PC-9 (cell line): ENCODE results near the gene CARMIL1. TPM values are rescaled to one million over a fixed set of nuclear protein-coding genes. Genes with fewer than 3 reads are reported as not detected.

Experiments
- BruUV-seq: library from RNA; stranded (reverse); fragments of 400-500 nt; replicated peaks from 2 replicates; lab custom pipeline; 2021; lab: Mats Ljungman, UMichigan
- CTCF ChIA-PET: fragments of 300-600 bp; sonication (Branson Sonifier 250); formaldehyde crosslinking; loops from one replicate; lab custom pipeline; 2022; ENCODE audit warnings: antibody characterized with exemption; lab: Charles Lee
- POLR2A ChIA-PET: fragments of 300-600 bp; sonication (Branson Sonifier 250); formaldehyde crosslinking; loops from one replicate; lab custom pipeline; 2022; ENCODE audit warnings: antibody characterized with exemption; ENCODE audit not compliant: unreplicated experiment; lab: Charles Lee
- DNase-seq, 2 experiments: peaks; one replicate each; pipeline versions ENCODE4 v3.0.0 to v3.0.0-alpha.2; 2015 to 2022; ENCODE audit warnings: mixed read lengths in 1 of 2
- H2AFZ ChIP-seq: fragments of 200-600 bp; sonication (generic); 2 replicates; pipeline ENCODE4 v1.8.1; 2017; ENCODE audit warnings: antibody characterized with exemption
- H3F3A ChIP-seq: fragments of 200-600 bp; sonication (generic); 2 replicates; pipeline ENCODE4 v1.8.1; 2017; ENCODE audit warnings: antibody characterized with exemption, mild to moderate bottlenecking, low read depth; ENCODE audit not compliant: insufficient read depth
- H3K27ac ChIP-seq: fragments of 200-600 bp; sonication (generic); 2 replicates; pipeline ENCODE4 v1.6.1; 2016; ENCODE audit warnings: mixed run types
- H3K27me3 ChIP-seq: fragments of 200-600 bp; sonication (generic); 2 replicates; pipeline ENCODE4 v1.6.1; 2016; ENCODE audit warnings: low read depth, mixed run types; ENCODE audit not compliant: insufficient read depth
- H3K36me3 ChIP-seq: fragments of 200-600 bp; sonication (generic); 2 replicates; pipeline ENCODE4 v1.6.1; 2016; ENCODE audit warnings: low read depth, mixed run types
- H3K4me1 ChIP-seq: fragments of 200-600 bp; sonication (generic); replicated peaks from 2 replicates; pipeline ENCODE4 v1.6.1; 2016; ENCODE audit warnings: mixed run types; ENCODE audit not compliant: insufficient read depth
- H3K4me2 ChIP-seq: fragments of 200-600 bp; sonication (generic); 2 replicates; pipeline ENCODE4 v1.6.1; 2017; ENCODE audit warnings: mixed run types
- H3K4me3 ChIP-seq: fragments of 200-600 bp; sonication (generic); 2 replicates; pipeline ENCODE4 v1.6.1; 2016; ENCODE audit warnings: mixed run types
- H3K79me2 ChIP-seq: fragments of 200-600 bp; sonication (generic); 2 replicates; pipeline ENCODE4 v1.6.1; 2017; ENCODE audit warnings: low read depth, mixed run types
- H3K9me2 ChIP-seq: fragments of 200-600 bp; sonication (generic); 2 replicates; pipeline ENCODE4 v1.8.1; 2017; ENCODE audit warnings: mild to moderate bottlenecking; ENCODE audit not compliant: insufficient read depth
- H3K9me3 ChIP-seq: fragments of 200-600 bp; sonication (generic); 2 replicates; pipeline ENCODE4 v1.8.1; 2016; ENCODE audit warnings: low read depth; ENCODE audit not compliant: insufficient read depth
- H4K20me1 ChIP-seq: fragments of 200-600 bp; sonication (generic); 2 replicates; pipeline ENCODE4 v1.8.1; 2017; ENCODE audit not compliant: insufficient read depth
- CTCF ChIP-seq: fragments of 200-600 bp; sonication (generic); conservative IDR thresholded peaks from 2 replicates; pipeline ENCODE4 v1.6.1; 2017; ENCODE audit warnings: mixed run types, antibody characterized with exemption, mild to moderate bottlenecking, moderate library complexity
- EZH2 ChIP-seq: fragments of 200-600 bp; sonication (generic); IDR thresholded peaks from 2 replicates; pipeline ENCODE4 v1.8.0; 2017; ENCODE audit warnings: antibody characterized with exemption, low read depth
- intact Hi-C: fragments of 100-400 bp; cut with micrococcal nuclease; formaldehyde crosslinking; loops from one replicate; pipeline ENCODE4 v1.10.0; 2022; ENCODE audit not compliant: unreplicated experiment
- total RNA-seq: library from RNA; stranded (reverse); gene quantifications from 2 replicates; pipeline ENCODE4 v1.2.3, GENCODE V29; 2021

The CARMIL1 gene
- total RNA-seq, 1 experiment from 2014 or later: 33.1 TPM

GRCh38 chr6:25468881-25469280 lies 189.7 kb downstream of the CARMIL1 start:
- H3K79me2 ChIP-seq: no peaks in the 10 kb centered on the region
- no peak overlapping the region for H3K4me3 ChIP-seq
- H3K9me3 ChIP-seq: no peaks in the 10 kb centered on the region
- intact Hi-C loops: no loop called here
- no peaks in the 10 kb centered on the region for H3K36me3 ChIP-seq
- TF ChIP-seq EZH2: no peak
- no peak for TF ChIP-seq CTCF
- H3K9me2 ChIP-seq: no peaks in the 10 kb centered on the region
- DNase-seq: no peak
- H3F3A ChIP-seq: no peaks in the 10 kb centered on the region
- H2AFZ ChIP-seq: no peak overlapping the region
- no peaks in the 10 kb centered on the region for H3K4me1 ChIP-seq
- POLR2A ChIA-PET: no interaction called here
- CTCF ChIA-PET: no interaction called here
- H4K20me1 ChIP-seq: no peaks in the 10 kb centered on the region
- no TSS peak for BruUV-seq
- no peak overlapping the region for H3K27ac ChIP-seq
- no peak overlapping the region for H3K4me2 ChIP-seq
- no peaks in the 10 kb centered on the region for H3K27me3 ChIP-seq

GRCh38 chr6:25469797-25470388 lies 190.7 kb downstream of the CARMIL1 start:
- BruUV-seq: no TSS peak

GRCh38 chr6:25472306-25472705 lies 193.1 kb downstream of the CARMIL1 start:
- POLR2A ChIA-PET: no interaction called here
- Histone ChIP-seq H3K36me3 (no peaks in the 10 kb centered on the region), H3K4me2 (no peak overlapping the region), H3F3A (no peaks in the 10 kb centered on the region), H2AFZ (no peak overlapping the region), H3K9me3 (no peaks in the 10 kb centered on the region), H3K4me1 (no peaks in the 10 kb centered on the region), H3K4me3 (no peak overlapping the region), H4K20me1 (no peaks in the 10 kb centered on the region), H3K27ac (no peak overlapping the region), H3K9me2 (no peaks in the 10 kb centered on the region; the same call in 1 of the 2 replicates), H3K79me2 (no peaks in the 10 kb centered on the region), H3K27me3 (no peaks in the 10 kb centered on the region)
- BruUV-seq: no TSS peak
- TF ChIP-seq CTCF: peak; percentile 49; the same call in 1 of the 2 replicates
- no peak for TF ChIP-seq EZH2
- intact Hi-C loops: no loop called here
- DNase-seq: no peak
- CTCF ChIA-PET: no interaction called here

More at GRCh38 chr6:25469797-25470388, 190.7 kb downstream of the CARMIL1 start:
- Histone ChIP-seq H3K4me1 (no peaks in the 10 kb centered on the region), H3K79me2 (no peaks in the 10 kb centered on the region), H2AFZ (no peak overlapping the region), H3K9me2 (no peaks in the 10 kb centered on the region; the same call in 1 of the 2 replicates), H4K20me1 (no peaks in the 10 kb centered on the region), H3K4me3 (no peak overlapping the region), H3K36me3 (no peaks in the 10 kb centered on the region), H3K9me3 (no peaks in the 10 kb centered on the region), H3F3A (no peaks in the 10 kb centered on the region), H3K4me2 (no peak overlapping the region), H3K27me3 (no peaks in the 10 kb centered on the region), H3K27ac (no peak overlapping the region)
- ChIA-PET CTCF (no interaction called here), POLR2A (no interaction called here)
- TF ChIP-seq CTCF (peak; percentile 49), EZH2 (no peak)
- intact Hi-C loops: no loop called here
- no peak for DNase-seq
